Measurements from ENCODE around the gene SSBP3. TPM values are rescaled to one million over a fixed set of nuclear protein-coding genes. Genes with fewer than 3 reads are reported as not detected.

Gene SSBP3
- total RNA-seq, 4 donors from 2014 or later = 17.1 to 25.4 (median 21.5) TPM

- no peak for DNase-seq
- Histone ChIP-seq H3K9me3 (no peaks in the 10 kb centered on the region), H3K27me3 (no peaks in the 10 kb centered on the region), H3K4me1 (peaks cover 33 to 98% (median 58%) of the 10 kb centered on the region in 3 donors), H3K27ac (peak overlapping the region; percentile 75 to 97 (median 90)), H3K36me3 (no peaks in the 10 kb centered on the region), H3K4me3 (no peak overlapping the region)
- intact Hi-C loops (cut with DNase I) = loop anchor here (10.0 kb wide), 1 partner anchor 133 kb away; the partner anchor contains the start of gene SSBP3
- TF ChIP-seq POLR2A (IDR thresholded peaks at IDR 0.05) (no peak), CTCF (IDR thresholded peaks at IDR 0.05) (no peak)
- 42 to 45% methylated on average over 2 of the region's 2 CpGs for WGBS, 2 donors
Observed at GRCh38 chr1:54272134-54272533, 134.1 kb downstream of the SSBP3 start.

GRCh38 chr1:54271341-54271740 lies 134.9 kb downstream of the SSBP3 start:
- no peak for TF ChIP-seq POLR2A (IDR thresholded peaks at IDR 0.05)
- TF ChIP-seq CTCF (IDR thresholded peaks at IDR 0.05) = no peak
- no peaks in the 10 kb centered on the region for H3K27me3 ChIP-seq
- H3K27ac ChIP-seq = peak overlapping the region in 2 of 4 donors; percentile 87 to 94
- intact Hi-C loops (cut with DNase I) = loop anchor here (10.0 kb wide), 1 partner anchor 133 kb away; the partner anchor contains the start of gene SSBP3
- H3K4me3 ChIP-seq = no peak overlapping the region
- 71 to 87% methylated on average over 9 of the region's 10 CpGs for WGBS, 2 donors
- H3K36me3 ChIP-seq = no peaks in the 10 kb centered on the region
- H3K9me3 ChIP-seq = no peaks in the 10 kb centered on the region
- DNase-seq = no peak
- H3K4me1 ChIP-seq = peaks cover 33 to 95% (median 50%) of the 10 kb centered on the region in 3 donors

GRCh38 chr1:54270543-54270942 lies 135.7 kb downstream of the SSBP3 start:
- intact Hi-C loops (cut with DNase I) = loop anchor here (10.0 kb wide), 1 partner anchor 134 kb away; the partner anchor contains the start of gene SSBP3
- Histone ChIP-seq H3K36me3 (peaks cover 0 to 6% (median 0%) of the 10 kb centered on the region in 3 donors), H3K4me1 (peaks cover 28 to 87% (median 42%) of the 10 kb centered on the region in 3 donors), H3K9me3 (no peaks in the 10 kb centered on the region), H3K4me3 (no peak overlapping the region), H3K27me3 (no peaks in the 10 kb centered on the region), H3K27ac (peak overlapping the region in 1 of 4 donors; percentile 30)
- TF ChIP-seq CTCF (IDR thresholded peaks at IDR 0.05) (no peak), POLR2A (IDR thresholded peaks at IDR 0.05) (no peak)
- DNase-seq = no peak
- 74 to 87% methylated on average over 6 to 7 of the region's 7 CpGs for WGBS, 2 donors

- intact Hi-C loops (cut with DNase I) = no loop called here
- no peaks in the 10 kb centered on the region for H3K9me3 ChIP-seq
- H3K4me1 ChIP-seq = peaks cover 12 to 86% (median 32%) of the 10 kb centered on the region in 3 donors
- DNase-seq = no peak
- 54 to 66% methylated on average over 8 of the region's 9 CpGs for WGBS, 2 donors
- peak overlapping the region in 2 of 4 donors; percentile 9 to 30 for H3K27ac ChIP-seq
- no peaks in the 10 kb centered on the region for H3K27me3 ChIP-seq
- H3K36me3 ChIP-seq = peaks cover 0 to 9% (median 0%) of the 10 kb centered on the region in 3 donors
- no peak overlapping the region for H3K4me3 ChIP-seq
- TF ChIP-seq CTCF (IDR thresholded peaks at IDR 0.05) (no peak), POLR2A (IDR thresholded peaks at IDR 0.05) (no peak)
Observed at GRCh38 chr1:54268762-54269297, 137.4 kb downstream of the SSBP3 start.
